GM12865 (cell line): ENCODE data around the gene TMEM62.

ENCODE experiments used
- DNase-seq: peaks from one replicate; pipeline ENCODE4 v3.0.0; 2010; ENCODE audit warnings: low read depth
- H3K4me3 ChIP-seq: 2 replicates; pipeline ENCODE4 v1.5.1; 2011; ENCODE audit warnings: mild to moderate bottlenecking, low read depth, low read length, control low read depth
- TF ChIP-seq, protein P1 (sequence below): IDR thresholded peaks from 2 replicates; pipeline ENCODE4 v1.5.1; 2011; ENCODE audit warnings: low read length, control low read depth, low read depth, inconsistent platforms; ENCODE audit not compliant: insufficient read depth; ENCODE audit errors: missing control alignments

TMEM62 gene

DNA sequence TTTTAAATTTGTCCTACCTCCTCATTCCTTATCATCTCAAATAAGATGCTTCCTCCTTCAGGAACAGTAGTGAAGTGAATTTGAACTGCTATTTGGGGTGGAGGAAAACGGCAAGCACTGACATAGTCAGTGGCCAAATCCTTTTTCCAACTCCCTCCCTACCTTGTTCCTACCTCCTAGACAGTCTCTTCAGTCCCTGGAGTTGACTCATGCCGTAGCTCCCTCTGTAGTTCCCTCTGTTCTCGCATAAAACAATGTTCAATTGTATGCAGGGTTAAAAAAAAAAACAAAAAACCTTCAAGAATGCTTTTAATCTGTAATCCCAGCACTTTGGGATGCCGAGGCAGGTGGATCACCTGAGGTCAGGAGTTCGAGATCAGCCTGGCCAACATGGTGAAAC, 29.0 kb upstream of the TMEM62 start:
- H3K4me3 ChIP-seq, result peak overlapping the region; percentile 80; the same call in 1 of the 2 replicates
- DNase-seq, result no peak
- TF ChIP-seq, protein P1, sequence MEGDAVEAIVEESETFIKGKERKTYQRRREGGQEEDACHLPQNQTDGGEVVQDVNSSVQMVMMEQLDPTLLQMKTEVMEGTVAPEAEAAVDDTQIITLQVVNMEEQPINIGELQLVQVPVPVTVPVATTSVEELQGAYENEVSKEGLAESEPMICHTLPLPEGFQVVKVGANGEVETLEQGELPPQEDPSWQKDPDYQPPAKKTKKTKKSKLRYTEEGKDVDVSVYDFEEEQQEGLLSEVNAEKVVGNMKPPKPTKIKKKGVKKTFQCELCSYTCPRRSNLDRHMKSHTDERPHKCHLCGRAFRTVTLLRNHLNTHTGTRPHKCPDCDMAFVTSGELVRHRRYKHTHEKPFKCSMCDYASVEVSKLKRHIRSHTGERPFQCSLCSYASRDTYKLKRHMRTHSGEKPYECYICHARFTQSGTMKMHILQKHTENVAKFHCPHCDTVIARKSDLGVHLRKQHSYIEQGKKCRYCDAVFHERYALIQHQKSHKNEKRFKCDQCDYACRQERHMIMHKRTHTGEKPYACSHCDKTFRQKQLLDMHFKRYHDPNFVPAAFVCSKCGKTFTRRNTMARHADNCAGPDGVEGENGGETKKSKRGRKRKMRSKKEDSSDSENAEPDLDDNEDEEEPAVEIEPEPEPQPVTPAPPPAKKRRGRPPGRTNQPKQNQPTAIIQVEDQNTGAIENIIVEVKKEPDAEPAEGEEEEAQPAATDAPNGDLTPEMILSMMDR, result no peak

DNA sequence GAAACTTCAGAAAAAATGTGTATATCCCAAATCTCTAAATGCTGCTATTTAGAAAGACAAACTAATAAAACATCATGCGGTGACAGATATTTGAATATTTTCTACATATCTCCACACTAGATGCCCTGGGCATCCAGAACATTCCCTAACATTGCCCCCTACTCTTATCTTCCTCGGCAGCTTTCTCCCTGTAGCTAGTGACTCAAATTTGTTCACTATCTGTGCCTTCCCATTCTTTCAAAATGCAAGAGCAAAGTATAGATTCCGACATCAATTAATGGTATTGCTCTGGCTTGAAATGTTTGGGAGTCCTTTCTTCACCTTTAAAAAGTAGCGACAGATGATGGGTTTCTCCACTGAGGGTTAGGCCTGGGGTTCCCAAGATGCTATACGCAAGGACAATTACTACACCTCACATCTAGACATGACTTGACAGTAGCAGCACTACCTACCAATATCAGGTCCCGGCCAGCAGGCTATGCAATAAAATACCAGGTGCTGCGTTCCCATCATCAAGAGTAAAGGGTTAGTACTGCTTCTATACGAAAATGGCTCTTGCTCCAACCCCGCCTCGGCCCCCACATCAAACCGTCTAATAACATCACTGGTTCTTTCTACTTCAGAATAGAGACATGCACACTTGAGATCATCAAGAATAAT, 28.2 kb upstream of the TMEM62 start:
- TF ChIP-seq, protein P1, result no peak
- peak; percentile 44 for DNase-seq
- H3K4me3 ChIP-seq, result peak overlapping the region; percentile 80

DNA sequence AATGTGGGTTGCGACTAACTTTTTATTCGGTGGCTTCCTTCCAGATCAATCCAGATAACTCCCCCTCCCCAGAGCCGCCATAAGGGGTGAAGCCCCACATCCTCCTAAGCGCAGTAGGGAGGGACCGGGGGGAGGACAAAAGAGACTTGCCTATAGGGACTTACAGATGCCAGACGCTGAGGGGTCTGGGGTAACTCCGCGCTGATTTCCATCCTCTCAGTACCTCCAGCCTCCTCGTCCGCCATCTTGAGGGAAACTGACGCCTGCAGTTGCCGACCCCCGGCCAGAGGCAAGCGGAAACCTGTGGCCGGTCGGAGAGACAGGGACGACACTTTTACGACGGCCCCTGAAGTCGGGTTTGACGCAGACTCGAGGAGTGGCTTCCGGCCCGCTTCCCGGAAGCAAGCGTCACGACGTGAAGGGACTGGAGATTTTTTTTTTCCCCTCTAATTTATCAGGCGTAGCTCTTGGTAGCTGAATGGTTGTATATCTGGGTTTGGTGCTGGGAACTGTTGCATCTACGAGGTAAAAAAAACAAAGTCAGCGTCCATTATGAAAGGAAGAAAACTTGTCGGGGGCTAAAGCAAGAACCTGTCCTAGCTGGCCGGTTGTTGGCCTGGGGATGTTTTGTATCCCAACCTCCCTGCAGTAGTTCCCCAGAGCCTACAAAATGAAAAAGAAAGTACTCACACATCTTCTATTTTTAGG, 27.5 kb upstream of the TMEM62 start, which contains the start of gene UBR1:
TSS of gene UBR1 (minus strand) at position 261 of the 708 bp plus-strand sequence. CDS start at position 245, 16 bp downstream.
- peak; percentile 97 for DNase-seq
- H3K4me3 ChIP-seq, result peak within 1 kb of the TSS; percentile 80
- TF ChIP-seq, protein P1, result no peak

DNA sequence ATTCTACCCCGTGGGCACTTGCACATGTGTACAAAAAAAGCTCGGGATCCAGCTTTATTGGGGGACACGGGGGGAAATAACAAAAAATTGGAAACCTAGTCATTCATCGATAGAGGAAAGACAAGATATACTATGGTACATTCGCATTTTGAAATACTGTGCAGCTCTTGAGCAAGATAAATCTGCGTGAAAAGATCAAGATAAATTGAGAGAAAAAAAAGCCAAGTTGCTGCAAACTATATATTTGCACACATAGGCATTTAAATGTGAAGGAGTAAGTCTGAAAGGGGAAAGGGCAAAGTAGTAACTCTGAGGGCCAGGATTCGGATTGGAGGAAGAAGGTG, 26.9 kb upstream of the TMEM62 start:
- peak overlapping the region; percentile 80 for H3K4me3 ChIP-seq
- TF ChIP-seq, protein P1, result no peak
- no peak for DNase-seq

DNA sequence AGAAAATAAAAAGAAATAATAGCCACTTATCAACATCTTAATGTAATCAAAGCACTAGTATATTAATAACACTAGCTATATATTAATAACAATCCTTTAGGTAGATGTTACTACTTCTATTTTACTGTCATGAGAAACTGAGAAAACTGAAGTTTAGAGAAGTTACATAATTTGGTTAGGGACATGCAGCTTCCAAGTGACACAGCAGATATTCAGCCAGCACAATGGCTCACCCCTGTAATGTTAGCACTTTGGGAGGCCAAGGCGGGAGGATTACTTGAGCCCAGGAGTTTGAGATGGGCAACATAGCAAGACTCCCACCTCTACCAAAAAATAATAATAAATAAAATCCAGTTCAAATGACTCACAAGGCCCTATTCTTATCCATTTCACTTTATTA, 25.6 kb upstream of the TMEM62 start:
- DNase-seq, result no peak
- TF ChIP-seq, protein P1, result no peak
- H3K4me3 ChIP-seq, result no peak overlapping the region

DNA sequence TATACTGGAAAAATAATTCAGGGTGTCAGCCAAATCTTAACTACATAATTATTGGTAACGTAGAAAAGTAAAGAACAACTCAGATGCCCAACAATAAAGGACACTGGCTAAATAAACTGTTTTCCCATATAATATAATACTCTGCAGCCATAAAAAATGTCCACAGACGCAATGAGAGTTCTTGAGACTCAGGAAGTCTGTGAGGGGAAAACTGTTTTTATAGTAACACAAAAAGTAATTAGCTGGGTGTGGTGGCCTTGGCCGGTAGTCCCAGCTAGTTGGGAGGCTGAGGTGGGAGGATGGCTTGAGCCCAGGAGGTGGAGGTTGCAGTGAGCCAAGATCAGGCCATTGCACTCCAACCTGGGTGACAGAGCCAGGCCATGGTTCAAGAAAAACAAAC, 22.0 kb upstream of the TMEM62 start:
- TF ChIP-seq, protein P1, result no peak
- no peak overlapping the region for H3K4me3 ChIP-seq
- no peak for DNase-seq
